Fibroblast of skin of back (primary cell): Measurements from ENCODE around the gene OR10A3.

ENCODE experiments used
- DNase-seq: peaks from one replicate; pipeline ENCODE4 v3.0.0-alpha.2; 2013

The OR10A3 gene

GRCh38 chr11:7936615-7937014 lies 4.9 kb downstream of the OR10A3 start:
- no peak for DNase-seq

- no peak for DNase-seq
Observed at GRCh38 chr11:7931168-7931567, 10.3 kb downstream of the OR10A3 start, which contains the start of gene OR10A6. TSS of gene OR10A6 (minus strand) at chr11:7931268. CDS start at chr11:7928662, 2,606 bp downstream.

DNA sequence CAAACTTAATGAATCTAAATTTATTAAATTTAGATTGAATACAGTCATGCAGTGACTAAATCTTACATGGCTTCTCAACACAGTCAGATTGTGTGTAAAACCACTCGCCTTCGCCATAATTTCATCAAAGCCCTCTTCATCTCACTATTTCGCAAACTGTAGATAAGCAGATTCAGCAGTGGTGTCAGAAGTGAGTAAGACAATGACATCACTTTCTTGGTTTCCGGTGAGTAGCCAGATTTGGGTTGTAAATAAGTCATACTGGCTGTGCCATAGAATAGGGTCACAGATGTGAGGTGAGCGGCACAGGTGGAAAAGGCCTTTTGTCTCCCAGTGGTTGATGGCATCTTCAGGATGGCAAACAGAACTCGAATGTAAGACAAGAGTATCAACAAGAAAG lies 13.9 kb downstream of the OR10A3 start:
- DNase-seq, result no peak

GRCh38 chr11:7924536-7924935 lies 17.0 kb downstream of the OR10A3 start:
- no peak for DNase-seq

- no peak for DNase-seq
Observed at GRCh38 chr11:7918141-7918540, 23.4 kb downstream of the OR10A3 start.

DNA sequence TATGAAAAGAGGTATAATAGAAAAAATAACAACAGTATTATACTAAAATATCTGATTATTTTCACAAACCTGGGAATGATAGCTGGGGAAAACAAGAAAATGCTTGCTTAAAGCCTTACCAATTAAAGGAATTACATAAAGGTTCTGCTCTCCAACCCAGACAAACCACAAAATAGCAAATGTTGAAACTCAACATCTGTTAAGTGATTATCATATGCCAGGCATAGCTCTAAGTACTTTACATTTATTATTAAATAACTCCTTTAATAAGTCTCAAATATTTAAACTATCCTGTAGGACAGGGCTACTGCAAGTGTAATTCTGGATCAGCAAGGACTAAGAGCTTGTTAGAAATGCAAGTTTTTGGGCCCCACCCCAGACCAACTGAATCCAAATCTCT lies 30.5 kb downstream of the OR10A3 start:
- DNase-seq, result no peak

GRCh38 chr11:7910286-7910788 lies 31.2 kb downstream of the OR10A3 start:
- DNase-seq, result no peak

- no peak for DNase-seq
Observed at GRCh38 chr11:7909585-7910285, 31.8 kb downstream of the OR10A3 start.

GRCh38 chr11:7907121-7907520 lies 34.4 kb downstream of the OR10A3 start:
- no peak for DNase-seq

DNA sequence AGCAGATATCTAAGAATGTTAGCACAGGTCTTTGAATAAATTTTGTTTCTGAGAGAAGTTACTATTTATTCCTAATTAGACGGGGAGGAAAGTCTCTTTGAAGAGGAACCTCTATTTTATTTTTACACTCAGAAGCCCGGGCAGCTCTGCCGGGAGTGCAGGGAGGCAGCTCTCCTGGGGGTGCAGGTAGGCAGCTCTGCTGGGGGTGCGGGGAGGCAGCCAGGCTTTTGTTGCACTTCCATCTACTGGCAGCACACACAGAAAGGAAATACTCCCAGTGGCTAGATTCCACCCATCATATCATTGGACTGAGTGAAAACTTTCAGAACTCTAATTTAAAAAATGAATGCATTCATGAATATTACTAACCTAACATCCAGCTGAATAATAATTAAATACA lies 35.0 kb downstream of the OR10A3 start:
- DNase-seq, result no peak

GRCh38 chr11:7905961-7906429 lies 35.5 kb downstream of the OR10A3 start:
- no peak for DNase-seq

- DNase-seq, result no peak
Observed at GRCh38 chr11:7905549-7905948, 36.0 kb downstream of the OR10A3 start.

DNA sequence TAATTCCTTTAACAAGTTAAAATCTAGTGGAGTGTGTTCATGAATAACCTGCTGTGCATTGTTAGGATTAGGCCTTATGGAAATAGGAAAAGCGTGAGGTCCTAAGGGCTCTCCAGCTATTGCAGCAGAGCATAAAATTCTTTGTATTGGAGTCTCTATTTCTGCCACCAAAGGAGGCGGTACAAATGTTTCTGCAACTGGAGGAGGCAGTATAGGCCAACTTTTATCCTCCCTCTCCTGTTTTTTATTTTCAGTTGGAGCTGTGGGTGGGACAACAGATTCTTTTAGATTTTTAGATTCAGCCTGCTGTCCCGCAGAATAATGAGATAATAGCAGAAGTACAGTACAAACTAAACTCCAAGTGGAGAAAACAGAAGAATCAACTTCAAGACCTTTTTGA lies 36.6 kb downstream of the OR10A3 start:
- DNase-seq, result peak; percentile 52

GRCh38 chr11:7903940-7904339 lies 37.6 kb downstream of the OR10A3 start:
- no peak for DNase-seq

GRCh38 chr11:7901319-7901854 lies 40.1 kb downstream of the OR10A3 start:
- no peak for DNase-seq

GRCh38 chr11:7900686-7901085 lies 40.8 kb downstream of the OR10A3 start:
- DNase-seq, result no peak

DNA sequence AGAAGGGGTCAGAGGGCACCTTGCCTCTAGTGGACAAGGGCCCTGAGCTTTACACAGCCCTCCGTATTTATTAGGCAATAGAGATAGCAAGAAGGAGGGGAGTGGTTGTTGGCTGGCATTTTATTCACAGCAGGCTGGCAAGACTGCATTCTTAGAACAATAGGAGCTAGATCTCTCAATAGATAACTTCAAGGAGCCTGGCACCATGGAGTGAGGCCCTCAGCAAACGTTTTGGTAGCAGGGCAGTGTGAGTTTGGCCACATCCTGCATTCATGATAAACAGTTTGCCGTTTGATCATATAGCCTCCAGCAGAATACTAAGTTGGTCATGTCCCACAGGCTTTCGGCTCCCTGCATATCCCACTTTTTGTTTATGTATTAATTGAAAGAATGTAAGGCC lies 42.1 kb downstream of the OR10A3 start:
- DNase-seq, result no peak

DNA sequence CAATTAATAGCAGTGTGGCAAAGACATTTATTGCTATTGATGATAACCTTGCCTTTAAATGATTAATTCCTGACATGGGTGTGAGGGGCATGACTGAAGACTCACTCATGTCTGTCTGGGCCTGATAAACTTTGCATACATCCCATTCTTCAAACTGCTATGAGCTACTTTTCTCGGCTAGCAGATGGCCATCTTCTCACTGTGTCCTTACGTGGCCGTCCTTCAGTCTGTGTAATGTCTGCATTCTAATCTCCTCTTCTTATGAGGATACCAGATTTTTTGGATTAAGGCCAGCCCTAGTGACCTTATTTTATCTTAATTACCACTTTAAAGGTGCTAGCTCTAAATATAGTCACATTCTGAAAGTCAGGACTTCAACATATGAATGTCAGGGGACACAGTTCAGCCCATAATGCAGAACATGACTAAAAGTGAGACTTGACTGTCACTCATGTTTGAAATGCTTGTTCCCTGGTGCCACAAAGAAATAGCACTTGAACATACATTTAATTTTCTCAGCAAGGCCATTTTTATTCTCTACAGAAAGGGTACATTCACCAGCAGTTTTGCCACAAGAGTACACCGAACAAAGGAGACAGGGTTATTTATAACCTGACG lies 42.7 kb downstream of the OR10A3 start:
- DNase-seq, result no peak

DNA sequence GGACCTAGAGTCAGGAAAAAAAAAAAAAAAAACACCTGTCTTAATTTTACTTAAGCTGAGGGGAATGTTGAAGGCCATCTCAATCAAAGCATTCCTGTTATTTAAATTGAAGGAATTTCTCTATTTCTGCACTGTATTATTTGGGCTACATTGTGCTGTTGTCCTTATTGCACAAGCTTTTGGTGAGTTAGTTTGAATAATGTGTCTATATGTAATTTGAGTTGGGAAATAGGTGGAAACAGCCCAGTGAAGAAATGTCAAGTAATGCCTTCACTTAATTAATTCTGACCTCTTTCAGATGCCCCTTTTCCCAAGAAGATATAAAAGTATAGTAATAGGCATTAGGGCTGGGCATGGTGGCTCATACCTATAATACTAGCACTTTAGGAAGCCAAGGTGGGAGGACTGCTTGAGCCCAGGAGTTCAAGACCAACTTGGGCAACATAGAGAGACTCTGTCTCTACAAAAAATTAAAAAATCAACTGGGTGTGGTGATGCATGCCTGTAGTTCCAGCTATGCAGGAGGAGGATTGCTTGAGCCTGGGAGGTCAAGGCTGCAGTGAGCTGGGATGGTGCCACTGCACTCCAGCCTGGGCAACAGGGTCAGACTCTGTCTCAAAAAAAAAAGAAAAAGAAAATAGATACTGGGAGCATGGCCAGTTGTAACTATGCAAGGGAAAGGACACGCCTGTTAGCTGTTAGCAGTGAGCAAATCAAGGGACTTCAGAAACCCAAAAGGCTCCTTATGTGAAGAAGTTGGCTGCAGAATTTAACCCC lies 45.3 kb downstream of the OR10A3 start:
- no peak for DNase-seq

DNA sequence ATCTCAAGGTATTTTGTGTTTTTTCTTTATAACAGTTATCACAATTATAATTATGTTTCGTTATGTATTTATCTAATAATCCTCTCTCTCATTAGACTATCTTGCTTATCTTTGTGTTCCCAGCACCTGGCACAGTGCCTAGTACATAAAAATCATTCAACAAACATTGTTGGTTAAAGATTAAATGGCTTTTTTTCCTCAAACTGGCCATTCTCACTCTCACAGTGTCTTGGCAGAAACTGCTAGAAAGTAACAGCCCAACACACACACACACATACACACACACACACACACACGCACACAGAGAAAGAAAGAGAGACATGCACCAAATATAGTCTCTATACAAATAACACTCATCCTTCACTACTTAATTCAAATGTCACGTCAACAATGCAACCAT lies 47.3 kb downstream of the OR10A3 start:
- DNase-seq, result no peak

GRCh38 chr11:7893796-7894195 lies 47.7 kb downstream of the OR10A3 start:
- DNase-seq, result no peak

DNA sequence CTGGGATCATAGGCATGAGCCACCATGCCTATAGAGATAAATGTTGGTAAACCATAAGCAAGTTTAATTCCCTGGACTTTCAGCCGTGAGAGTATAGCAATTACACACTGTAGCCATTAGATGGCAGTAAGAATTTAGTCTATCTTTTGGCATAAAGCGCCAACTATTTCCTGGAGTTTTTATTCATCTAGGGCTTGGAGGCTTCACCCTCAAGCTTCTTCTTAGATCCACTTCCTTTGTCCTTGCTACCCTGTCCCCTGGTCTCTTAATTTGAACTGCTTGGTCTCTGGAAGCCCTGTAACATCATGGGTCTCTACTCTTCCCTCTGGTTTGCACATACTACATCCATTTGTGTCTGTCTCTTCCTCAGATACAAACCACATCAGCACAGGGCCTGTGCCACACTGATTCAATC lies 48.7 kb downstream of the OR10A3 start:
- DNase-seq, result peak; percentile 72
